Small intestine (tissue), 7 donors: ENCODE results near the gene NXNL1. TPM values are rescaled to one million over a fixed set of nuclear protein-coding genes. Genes with fewer than 3 reads are reported as not detected.
"Not testable (repeated sequence)": the region's sequence is repeated elsewhere in the genome, so short reads cannot be mapped to it uniquely, and the experiment has no call there.

Experiments used
- DNase-seq, 2 donors: peaks; one replicate each; pipeline versions ENCODE4 v3.0.0 to v3.0.0-alpha.2; 2013
- FAIRE-seq: peaks from 2 replicates; lab custom pipeline; 2012; peaks lifted over from hg19 to GRCh38; lab: Jason Lieb, UNC
- H3K27ac ChIP-seq, 3 donors: one replicate each; pipeline ENCODE4 v1.5.1; 2013; ENCODE audit warnings: low read length in 2 of 3, mild to moderate bottlenecking in 2 of 3, control low read depth in 1 of 3, inconsistent platforms in 1 of 3, low read depth in 1 of 3, moderate library complexity in 1 of 3
- H3K27me3 ChIP-seq, 3 donors: one replicate each; pipeline ENCODE4 v1.6.1; 2013; ENCODE audit warnings: low read length in 3 of 3, inconsistent platforms in 1 of 3; ENCODE audit not compliant: control insufficient read depth in 3 of 3, insufficient read depth in 3 of 3
- H3K36me3 ChIP-seq, 3 donors: one replicate each; pipeline ENCODE4 v1.6.1; 2013; ENCODE audit warnings: low read length in 3 of 3, inconsistent platforms in 1 of 3, low read depth in 1 of 3, mild to moderate bottlenecking in 1 of 3, moderate library complexity in 1 of 3; ENCODE audit not compliant: control insufficient read depth in 3 of 3, insufficient read depth in 2 of 3
- H3K4me1 ChIP-seq, 3 donors: one replicate each; pipeline ENCODE4 v1.6.1; 2013; ENCODE audit warnings: low read length in 2 of 3, inconsistent platforms in 1 of 3, low read depth in 1 of 3, mild to moderate bottlenecking in 1 of 3, moderate library complexity in 1 of 3; ENCODE audit not compliant: control insufficient read depth in 3 of 3, insufficient read depth in 2 of 3
- H3K4me3 ChIP-seq, 3 donors: one replicate each; pipeline ENCODE4 v1.5.1; 2013; ENCODE audit warnings: low read length in 3 of 3, control low read depth in 1 of 3, inconsistent platforms in 1 of 3, low read depth in 1 of 3, mild to moderate bottlenecking in 1 of 3, moderate library complexity in 1 of 3
- H3K9me3 ChIP-seq, 2 donors: one replicate each; pipeline ENCODE4 v1.6.1; 2013; ENCODE audit warnings: low read depth in 1 of 2, low read length in 1 of 2; ENCODE audit not compliant: control insufficient read depth in 2 of 2, insufficient read depth in 1 of 2
- WGBS, 3 donors: extraction: QIAGEN DNeasy Blood & Tissue Kit; methylation state at CpG; one replicate each; pipeline ENCODE4 v1.1.7; 2013; 5-methylcytosine and 5-hydroxymethylcytosine counted together
- polyA plus RNA-seq, 4 donors: library from polyadenylated mRNA; stranded (reverse) in 3 of 4; unstranded in 1 of 4; fragments of 200-250 nt in 3 of 4; fragments of 120-200 nt in 1 of 4; gene quantifications; one replicate each; pipeline versions ENCODE4 v1.2.1 to v1.2.3, GENCODE V29; 2013
- donor health status: healthy with polysubstance abuse.
- donor health status: control.
- donor health status: control.
- donor health status: Bipolar disorder and iron deficiency.
- donor health status: healthy.

The NXNL1 gene
- polyA plus RNA-seq, 4 donors: not detected

DNA sequence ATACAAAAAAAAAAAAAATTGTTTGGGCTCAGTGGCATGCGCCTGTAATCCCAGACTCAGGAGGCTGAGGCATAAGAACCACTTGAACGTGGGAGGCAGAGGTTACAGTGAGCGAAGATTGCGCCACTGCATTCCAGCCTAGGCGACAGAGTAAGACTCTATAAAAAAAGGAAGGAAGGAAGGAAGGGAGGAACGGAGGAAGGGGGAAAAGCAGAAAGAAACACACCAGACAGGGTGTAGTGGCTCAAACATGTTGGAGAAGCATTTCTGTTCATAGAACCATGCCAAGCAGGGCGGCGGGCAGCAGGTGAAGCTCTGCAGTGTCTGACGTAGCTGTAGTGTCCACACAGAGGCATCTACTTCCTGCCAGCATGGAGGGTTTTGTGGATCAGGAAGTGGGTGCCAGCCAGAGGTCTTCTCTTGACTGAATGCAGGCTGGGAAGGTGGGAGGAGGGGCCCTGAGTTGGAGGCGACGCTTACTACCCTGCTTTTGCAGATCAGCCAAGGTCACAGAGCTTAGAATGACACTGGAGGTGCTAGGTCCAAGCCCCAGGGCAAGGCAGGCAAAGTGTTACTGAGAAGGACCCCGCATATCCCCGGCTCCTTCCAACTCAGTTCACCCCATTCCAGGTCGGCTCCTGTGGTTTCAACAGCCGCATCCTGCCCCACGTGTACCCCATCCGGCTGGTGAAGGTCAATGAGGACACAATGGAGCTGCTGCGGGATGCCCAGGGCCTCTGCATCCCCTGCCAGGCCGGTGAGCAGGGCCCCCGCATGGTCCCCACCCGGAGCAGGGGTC lies 39.1 kb upstream of the NXNL1 start:
- H3K9me3 ChIP-seq: no peaks in the 10 kb centered on the region
- no peak for FAIRE-seq
- peaks cover 0 to 24% (median 0%) of the 10 kb centered on the region in 3 donors for H3K36me3 ChIP-seq
- no peak overlapping the region for H3K4me3 ChIP-seq
- H3K4me1 ChIP-seq: peaks cover 0 to 2% (median 0%) of the 10 kb centered on the region in 3 donors
- no peak for DNase-seq
- no peaks in the 10 kb centered on the region for H3K27me3 ChIP-seq
- H3K27ac ChIP-seq: peak overlapping the region in 1 of 3 donors; percentile 55
- 59 to 70% (median 67%) methylated on average over 21 of the region's 21 CpGs for WGBS, 3 donors

DNA sequence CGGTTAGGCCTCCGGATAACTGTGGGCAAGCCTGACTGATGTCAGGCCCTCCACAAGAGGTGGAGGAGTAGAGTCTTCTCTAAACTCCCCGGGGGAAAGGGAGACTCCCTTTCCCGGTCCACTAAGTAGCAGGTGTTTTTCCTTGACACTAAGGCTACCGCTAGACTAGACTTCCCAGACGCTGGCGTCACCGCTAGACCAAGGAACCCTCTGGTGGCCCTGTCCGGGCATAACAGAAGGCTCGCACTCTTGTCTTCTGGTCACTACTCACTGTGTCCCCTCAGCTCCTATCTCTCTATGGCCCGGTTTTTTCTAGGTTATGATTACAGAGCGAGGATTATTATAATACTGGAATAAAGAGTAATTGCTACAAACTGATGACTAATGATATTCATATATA lies 38.3 kb upstream of the NXNL1 start:
- H3K27ac ChIP-seq, DNase-seq, H3K4me3 ChIP-seq, H3K9me3 ChIP-seq, H3K27me3 ChIP-seq, H3K4me1 ChIP-seq, FAIRE-seq: not testable (repeated sequence)
- H3K36me3 ChIP-seq: peaks cover 0 to 18% (median 0%) of the 10 kb centered on the region in 3 donors
- 59 to 75% (median 74%) methylated on average over 10 to 12 of the region's 12 CpGs for WGBS, 3 donors

DNA sequence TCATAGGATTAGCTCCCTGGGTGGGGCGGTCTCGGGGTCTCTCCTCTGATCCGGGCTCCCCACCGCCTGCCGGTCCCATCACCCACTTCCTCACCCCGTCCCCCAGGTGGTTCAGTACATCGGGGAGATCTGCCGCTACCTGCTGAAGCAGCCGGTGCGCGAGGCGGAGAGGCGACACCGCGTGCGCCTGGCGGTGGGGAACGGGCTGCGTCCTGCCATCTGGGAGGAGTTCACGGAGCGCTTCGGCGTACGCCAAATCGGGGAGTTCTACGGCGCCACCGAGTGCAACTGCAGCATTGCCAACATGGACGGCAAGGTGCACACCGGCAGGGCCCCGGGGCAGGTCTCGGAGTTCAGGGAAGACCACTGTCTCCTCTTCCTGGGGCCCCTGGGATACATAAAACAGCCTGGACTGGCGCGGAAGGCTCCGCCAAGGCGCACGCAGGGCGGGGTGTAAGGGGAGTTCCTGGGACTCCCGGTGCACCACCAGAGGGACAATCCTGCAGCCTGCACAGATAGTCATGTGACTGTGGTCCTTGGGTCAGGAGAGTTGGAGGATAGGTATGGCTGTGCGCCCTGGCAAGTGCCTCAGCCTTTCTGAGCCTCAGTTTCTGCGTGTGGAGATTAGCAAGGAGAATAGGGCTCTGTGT lies 36.5 kb upstream of the NXNL1 start:
- WGBS, 3 donors: 24 to 62% (median 44%) methylated on average over 41 of the region's 41 CpGs
- Histone ChIP-seq H3K27ac (no peak overlapping the region), H3K9me3 (no peaks in the 10 kb centered on the region), H3K4me1 (peaks cover 0 to 2% (median 0%) of the 10 kb centered on the region in 3 donors), H3K36me3 (peaks cover 0 to 15% (median 0%) of the 10 kb centered on the region in 3 donors), H3K27me3 (no peaks in the 10 kb centered on the region), H3K4me3 (peak overlapping the region in 1 of 3 donors; percentile 9)
- DNase-seq (peak; percentile 29 to 32), FAIRE-seq (no peak)

GRCh38 chr19:17496337-17496997 lies 35.7 kb upstream of the NXNL1 start:
- FAIRE-seq (no peak), DNase-seq (peak; percentile 74 to 84)
- H3K27ac ChIP-seq: no peak overlapping the region
- no peaks in the 10 kb centered on the region for H3K9me3 ChIP-seq
- H3K4me1 ChIP-seq: peaks cover 0 to 2% (median 0%) of the 10 kb centered on the region in 3 donors
- H3K4me3 ChIP-seq: no peak overlapping the region
- H3K36me3 ChIP-seq: peaks cover 0 to 15% (median 0%) of the 10 kb centered on the region in 3 donors
- WGBS, 3 donors: 13 to 31% (median 13%) methylated on average over 14 of the region's 14 CpGs
- H3K27me3 ChIP-seq: no peaks in the 10 kb centered on the region

DNA sequence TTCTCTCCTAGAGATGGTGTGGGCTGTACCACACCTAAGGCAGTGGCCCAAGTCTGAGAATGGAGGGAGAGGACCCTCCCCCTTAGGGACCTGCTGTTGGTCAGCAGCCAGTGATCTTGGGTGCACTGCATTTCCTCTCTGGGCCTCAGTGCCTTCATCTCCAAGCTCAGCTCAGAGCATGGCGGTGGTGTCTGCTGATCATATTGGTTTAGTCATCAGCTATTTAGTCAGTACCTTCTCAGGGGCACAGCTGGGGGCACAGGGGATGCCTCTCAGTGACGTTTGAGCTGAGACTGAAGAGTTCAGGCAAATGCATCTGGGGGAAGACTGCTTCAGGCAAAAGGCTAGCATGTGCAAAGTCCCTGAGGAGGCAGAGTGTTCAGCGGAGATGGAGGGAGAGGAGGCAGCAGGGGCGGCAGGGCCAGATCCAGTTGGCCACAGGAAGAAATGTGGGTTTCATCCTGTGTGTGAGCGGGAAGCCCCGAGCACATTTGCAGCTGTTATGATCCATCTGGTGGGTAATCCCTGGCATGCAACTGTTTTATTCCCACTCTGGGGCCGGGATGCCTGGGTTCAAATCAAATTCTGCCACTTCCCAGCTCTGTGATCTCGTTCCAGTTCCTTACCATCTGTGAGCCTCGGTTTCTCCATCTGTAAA lies 35.0 kb upstream of the NXNL1 start:
- no peak overlapping the region for H3K4me3 ChIP-seq
- FAIRE-seq (no peak), DNase-seq (no peak)
- peaks cover 0 to 9% (median 0%) of the 10 kb centered on the region in 3 donors for H3K36me3 ChIP-seq
- no peaks in the 10 kb centered on the region for H3K27me3 ChIP-seq
- no peaks in the 10 kb centered on the region for H3K9me3 ChIP-seq
- no peak overlapping the region for H3K27ac ChIP-seq
- WGBS, 3 donors: 63 to 67% (median 65%) methylated on average over 9 of the region's 9 CpGs
- peaks cover 0 to 2% (median 0%) of the 10 kb centered on the region in 3 donors for H3K4me1 ChIP-seq

GRCh38 chr19:17491287-17491686 lies 30.6 kb upstream of the NXNL1 start:
- no peak for FAIRE-seq

GRCh38 chr19:17490411-17490810 lies 29.7 kb upstream of the NXNL1 start:
- H3K4me3 ChIP-seq: no peak overlapping the region
- H3K27ac ChIP-seq: no peak overlapping the region
- no peaks in the 10 kb centered on the region for H3K27me3 ChIP-seq
- DNase-seq (no peak), FAIRE-seq (no peak)
- H3K36me3 ChIP-seq: peaks cover 0 to 2% (median 0%) of the 10 kb centered on the region in 3 donors
- no peaks in the 10 kb centered on the region for H3K9me3 ChIP-seq
- peaks cover 0 to 8% (median 8%) of the 10 kb centered on the region in 3 donors for H3K4me1 ChIP-seq
- 48 to 62% (median 48%) methylated on average over 4 of the region's 4 CpGs for WGBS, 3 donors

More at GRCh38 chr19:17491287-17491686, 30.6 kb upstream of the NXNL1 start:
- Histone ChIP-seq H3K27ac (no peak overlapping the region), H3K36me3 (peaks cover 0 to 2% (median 0%) of the 10 kb centered on the region in 3 donors), H3K4me1 (peaks cover 0 to 8% (median 8%) of the 10 kb centered on the region in 3 donors), H3K4me3 (no peak overlapping the region), H3K27me3 (no peaks in the 10 kb centered on the region), H3K9me3 (no peaks in the 10 kb centered on the region)
- DNase-seq: no peak
- 85 to 95% (median 93%) methylated on average over 5 of the region's 5 CpGs for WGBS, 3 donors
